ENCODE results near the gene PTPRCAP.
"Not testable (repeated sequence)": the region's sequence is repeated elsewhere in the genome, so short reads cannot be mapped to it uniquely, and the experiment has no call there.

PTPRCAP gene

GRCh38 chr11:67431346-67432249, 5.9 kb downstream of the PTPRCAP start:
- Histone ChIP-seq H3K4me3 (no peak overlapping the region), H3K9ac (ENCODE audit: insufficient read length) (no peak overlapping the region), H3K9me3 (ENCODE audit: low read depth, low read length) (no peaks in the 10 kb centered on the region), H3K36me3 (ENCODE audit: insufficient read depth, low read length) (peaks cover 18% of the 10 kb centered on the region; the same call in 1 of the 2 replicates), H3K27ac (no peak overlapping the region)
- TF ChIP-seq POLR2AphosphoS5 (IDR thresholded peaks at IDR 0.05; ENCODE audit: borderline replicate concordance, low read depth, low read length) (no peak), EZH2 (IDR thresholded peaks at IDR 0.05) (no peak), FOXP2 (optimal IDR thresholded peaks at IDR 0.05; ENCODE audit: control extremely low read depth, extremely low read length, insufficient read depth) (no peak)
- no peak for DNase-seq (ENCODE audit: low read depth, low spot score)

GRCh38 chr11:67429722-67430121, 7.8 kb downstream of the PTPRCAP start:
- Histone ChIP-seq H3K27ac (no peak overlapping the region), H3K9ac (ENCODE audit: insufficient read length) (no peak overlapping the region), H3K4me3 (no peak overlapping the region), H3K9me3 (ENCODE audit: low read depth, low read length) (no peaks in the 10 kb centered on the region), H3K36me3 (ENCODE audit: insufficient read depth, low read length) (peaks cover 18% of the 10 kb centered on the region; the same call in 1 of the 2 replicates)
- TF ChIP-seq POLR2AphosphoS5 (IDR thresholded peaks at IDR 0.05; ENCODE audit: borderline replicate concordance, low read depth, low read length): no peak
- no peak for DNase-seq (ENCODE audit: low read depth, low spot score)

GRCh38 chr11:67429038-67429668, 8.3 kb downstream of the PTPRCAP start:
- no peak for TF ChIP-seq EZH2 (IDR thresholded peaks at IDR 0.05)
- no peak for TF ChIP-seq POLR2AphosphoS5 (IDR thresholded peaks at IDR 0.05; ENCODE audit: borderline replicate concordance, low read depth, low read length)
- no peak for TF ChIP-seq FOXP2 (optimal IDR thresholded peaks at IDR 0.05; ENCODE audit: control extremely low read depth, extremely low read length, insufficient read depth)
- Histone ChIP-seq H3K4me3 (peak overlapping the region; percentile 88), H3K9ac (ENCODE audit: insufficient read length) (peak overlapping the region; percentile 88), H3K27ac (no peak overlapping the region), H3K36me3 (ENCODE audit: insufficient read depth, low read length) (peaks cover 18% of the 10 kb centered on the region; the same call in 1 of the 2 replicates), H3K9me3 (ENCODE audit: low read depth, low read length) (no peaks in the 10 kb centered on the region)
- no peak for DNase-seq (ENCODE audit: low read depth, low spot score)

- peak; percentile 89 for TF ChIP-seq POLR2AphosphoS5 (IDR thresholded peaks at IDR 0.05; ENCODE audit: borderline replicate concordance, low read depth, low read length)
- no peak for TF ChIP-seq FOXP2 (optimal IDR thresholded peaks at IDR 0.05; ENCODE audit: control extremely low read depth, extremely low read length, insufficient read depth)
- no peak for TF ChIP-seq EZH2 (IDR thresholded peaks at IDR 0.05)
- peaks cover 15% of the 10 kb centered on the region; the same call in 1 of the 2 replicates for H3K36me3 ChIP-seq (ENCODE audit: insufficient read depth, low read length)
- H3K4me3 ChIP-seq: peak within 1 kb of the TSS; percentile 88
- H3K27ac ChIP-seq: peak within 1 kb of the TSS; percentile 43; the same call in 1 of the 2 replicates
- no peaks in the 10 kb centered on the region for H3K9me3 ChIP-seq (ENCODE audit: low read depth, low read length)
- H3K9ac ChIP-seq (ENCODE audit: insufficient read length): peak within 1 kb of the TSS; percentile 88
- DNase-seq (ENCODE audit: low read depth, low spot score): peak; percentile 81
Measured at GRCh38 chr11:67428052-67429001, 9.2 kb downstream of the PTPRCAP start, which contains the start of gene RPS6KB2. RPS6KB2 (plus strand) TSS chr11:67428494; CDS start chr11:67428546, 52 bp downstream.

GRCh38 chr11:67427364-67427859, 10.1 kb downstream of the PTPRCAP start:
- not testable (repeated sequence) for H3K9ac ChIP-seq (ENCODE audit: insufficient read length)

GRCh38 chr11:67423891-67424613, 13.4 kb downstream of the PTPRCAP start:
- Histone ChIP-seq H3K4me3 (no peak overlapping the region), H3K9ac (ENCODE audit: insufficient read length) (no peak overlapping the region), H3K9me3 (ENCODE audit: low read depth, low read length) (no peaks in the 10 kb centered on the region), H3K36me3 (ENCODE audit: insufficient read depth, low read length) (no peaks in the 10 kb centered on the region), H3K27ac (no peak overlapping the region)
- TF ChIP-seq FOXP2 (optimal IDR thresholded peaks at IDR 0.05; ENCODE audit: control extremely low read depth, extremely low read length, insufficient read depth): no peak
- no peak for TF ChIP-seq POLR2AphosphoS5 (IDR thresholded peaks at IDR 0.05; ENCODE audit: borderline replicate concordance, low read depth, low read length)
- no peak for TF ChIP-seq EZH2 (IDR thresholded peaks at IDR 0.05)
- no peak for DNase-seq (ENCODE audit: low read depth, low spot score)

More at GRCh38 chr11:67427364-67427859, 10.1 kb downstream of the PTPRCAP start:
- not testable (repeated sequence) for H3K36me3 ChIP-seq (ENCODE audit: insufficient read depth, low read length); DNase-seq (ENCODE audit: low read depth, low spot score); H3K4me3 ChIP-seq; H3K9me3 ChIP-seq (ENCODE audit: low read depth, low read length); H3K27ac ChIP-seq

- Histone ChIP-seq H3K4me3 (no peak overlapping the region), H3K9me3 (ENCODE audit: low read depth, low read length) (no peaks in the 10 kb centered on the region), H3K9ac (ENCODE audit: insufficient read length) (no peak overlapping the region), H3K27ac (no peak overlapping the region), H3K36me3 (ENCODE audit: insufficient read depth, low read length) (no peaks in the 10 kb centered on the region)
- TF ChIP-seq EZH2 (IDR thresholded peaks at IDR 0.05): no peak
- TF ChIP-seq POLR2AphosphoS5 (IDR thresholded peaks at IDR 0.05; ENCODE audit: borderline replicate concordance, low read depth, low read length): no peak
- DNase-seq (ENCODE audit: low read depth, low spot score): no peak
Measured at GRCh38 chr11:67423466-67423865, 14.0 kb downstream of the PTPRCAP start.

All from SK-N-MC (cell line).